ENCODE measurements around the gene EFCAB7. TPM values are rescaled to one million over a fixed set of nuclear protein-coding genes. Genes with fewer than 3 reads are reported as not detected.
A peak's percentile ranks its signal among the peaks of the same experiment; 100 is the strongest.

The EFCAB7 gene
- total RNA-seq, 1 donor from 2014 or later, result 3.7 TPM

GRCh38 chr1:63593886-63594605 is 70.7 kb downstream of the EFCAB7 start:
- H3K9me3 Mint-ChIP-seq (ENCODE audit: unreplicated experiment), result no peaks in the 10 kb centered on the region
- H3K9ac ChIP-seq (ENCODE audit: low read length), result peak overlapping the region; percentile 83
- H2AFZ ChIP-seq (ENCODE audit: low read depth, low read length), result peak overlapping the region; percentile 96
- peaks cover 9% of the 10 kb centered on the region for H4K20me1 ChIP-seq (ENCODE audit: insufficient read depth, low read length)
- DNase-seq (ENCODE audit: low read depth) (peak; percentile 66), FAIRE-seq (no peak)
- TF ChIP-seq, protein P1, sequence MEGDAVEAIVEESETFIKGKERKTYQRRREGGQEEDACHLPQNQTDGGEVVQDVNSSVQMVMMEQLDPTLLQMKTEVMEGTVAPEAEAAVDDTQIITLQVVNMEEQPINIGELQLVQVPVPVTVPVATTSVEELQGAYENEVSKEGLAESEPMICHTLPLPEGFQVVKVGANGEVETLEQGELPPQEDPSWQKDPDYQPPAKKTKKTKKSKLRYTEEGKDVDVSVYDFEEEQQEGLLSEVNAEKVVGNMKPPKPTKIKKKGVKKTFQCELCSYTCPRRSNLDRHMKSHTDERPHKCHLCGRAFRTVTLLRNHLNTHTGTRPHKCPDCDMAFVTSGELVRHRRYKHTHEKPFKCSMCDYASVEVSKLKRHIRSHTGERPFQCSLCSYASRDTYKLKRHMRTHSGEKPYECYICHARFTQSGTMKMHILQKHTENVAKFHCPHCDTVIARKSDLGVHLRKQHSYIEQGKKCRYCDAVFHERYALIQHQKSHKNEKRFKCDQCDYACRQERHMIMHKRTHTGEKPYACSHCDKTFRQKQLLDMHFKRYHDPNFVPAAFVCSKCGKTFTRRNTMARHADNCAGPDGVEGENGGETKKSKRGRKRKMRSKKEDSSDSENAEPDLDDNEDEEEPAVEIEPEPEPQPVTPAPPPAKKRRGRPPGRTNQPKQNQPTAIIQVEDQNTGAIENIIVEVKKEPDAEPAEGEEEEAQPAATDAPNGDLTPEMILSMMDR (IDR thresholded peaks at IDR 0.05; ENCODE audit: insufficient read depth, low read depth, low read length), result no peak
- TF ChIP-seq EZH2 (IDR thresholded peaks at IDR 0.05; ENCODE audit: insufficient read depth, low read length), result no peak
- no peaks in the 10 kb centered on the region for H3K36me3 Mint-ChIP-seq (ENCODE audit: low read depth, unreplicated experiment)
- no peaks in the 10 kb centered on the region for H3K27me3 ChIP-seq (ENCODE audit: insufficient read depth, low read length)
- H3K27ac ChIP-seq (ENCODE audit: low read depth, low read length), result peak overlapping the region; percentile 64
- H3K79me2 ChIP-seq (ENCODE audit: insufficient read depth, low read length), result no peaks in the 10 kb centered on the region
- H3K9me3 ChIP-seq (ENCODE audit: insufficient read depth, low read depth, low read length), result no peaks in the 10 kb centered on the region
- peaks cover 4% of the 10 kb centered on the region for H3K4me1 ChIP-seq (ENCODE audit: insufficient read depth, low read length)
- no peaks in the 10 kb centered on the region for H3K27me3 Mint-ChIP-seq (ENCODE audit: low read depth, unreplicated experiment)
- H3K4me3 Mint-ChIP-seq (ENCODE audit: unreplicated experiment), result peak overlapping the region; percentile 94
- H3K4me2 ChIP-seq (ENCODE audit: low read length), result peak overlapping the region; percentile 94
- peak overlapping the region; percentile 74 for H3K4me3 ChIP-seq (ENCODE audit: insufficient read depth, low read depth, low read length)
- no peaks in the 10 kb centered on the region for H3K4me1 Mint-ChIP-seq (ENCODE audit: low read depth, unreplicated experiment)
- peak overlapping the region; percentile 77 for H3K27ac Mint-ChIP-seq (ENCODE audit: unreplicated experiment)
- H3K36me3 ChIP-seq (ENCODE audit: insufficient read depth, low read length), result no peaks in the 10 kb centered on the region

DNA sequence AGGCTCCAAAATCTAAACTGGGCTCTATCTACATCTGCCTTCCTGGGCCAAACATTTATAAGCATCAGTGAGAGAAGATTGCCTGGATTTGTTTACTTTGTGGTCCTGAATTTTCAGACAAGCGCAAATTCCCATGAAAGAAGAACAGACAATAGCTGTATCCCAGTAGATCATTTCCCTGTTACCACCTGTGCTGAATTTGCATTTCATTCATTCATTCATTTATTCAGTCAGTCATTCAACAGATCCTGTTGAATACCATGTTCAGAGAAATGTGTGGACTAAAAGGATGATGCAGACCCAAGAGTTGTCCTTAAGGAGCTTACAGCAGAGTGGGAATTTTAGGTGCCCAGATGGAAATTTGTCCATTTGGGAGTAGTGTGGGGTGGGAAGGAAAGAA is 72.1 kb downstream of the EFCAB7 start:
- no peak for DNase-seq (ENCODE audit: low read depth)
- Histone ChIP-seq H3K79me2 (ENCODE audit: insufficient read depth, low read length) (no peaks in the 10 kb centered on the region), H3K9me3 (ENCODE audit: insufficient read depth, low read depth, low read length) (no peaks in the 10 kb centered on the region), H3K4me2 (ENCODE audit: low read length) (no peak overlapping the region), H3K27me3 (ENCODE audit: insufficient read depth, low read length) (no peaks in the 10 kb centered on the region), H2AFZ (ENCODE audit: low read depth, low read length) (no peak overlapping the region), H4K20me1 (ENCODE audit: insufficient read depth, low read length) (peaks cover 9% of the 10 kb centered on the region), H3K4me3 (ENCODE audit: insufficient read depth, low read depth, low read length) (no peak overlapping the region), H3K27ac (ENCODE audit: low read depth, low read length) (no peak overlapping the region), H3K9ac (ENCODE audit: low read length) (no peak overlapping the region), H3K36me3 (ENCODE audit: insufficient read depth, low read length) (no peaks in the 10 kb centered on the region), H3K4me1 (ENCODE audit: insufficient read depth, low read length) (peaks cover 4% of the 10 kb centered on the region)
- TF ChIP-seq EZH2 (IDR thresholded peaks at IDR 0.05; ENCODE audit: insufficient read depth, low read length), result no peak
- TF ChIP-seq, protein P1 (IDR thresholded peaks at IDR 0.05; ENCODE audit: insufficient read depth, low read depth, low read length), result no peak
- Mint-ChIP-seq H3K9me3 (ENCODE audit: unreplicated experiment) (no peaks in the 10 kb centered on the region), H3K27me3 (ENCODE audit: low read depth, unreplicated experiment) (no peaks in the 10 kb centered on the region), H3K4me3 (ENCODE audit: unreplicated experiment) (peak overlapping the region; percentile 62), H3K4me1 (ENCODE audit: low read depth, unreplicated experiment) (no peaks in the 10 kb centered on the region), H3K27ac (ENCODE audit: unreplicated experiment) (no peak overlapping the region), H3K36me3 (ENCODE audit: low read depth, unreplicated experiment) (no peaks in the 10 kb centered on the region)
- FAIRE-seq, result no peak

DNA sequence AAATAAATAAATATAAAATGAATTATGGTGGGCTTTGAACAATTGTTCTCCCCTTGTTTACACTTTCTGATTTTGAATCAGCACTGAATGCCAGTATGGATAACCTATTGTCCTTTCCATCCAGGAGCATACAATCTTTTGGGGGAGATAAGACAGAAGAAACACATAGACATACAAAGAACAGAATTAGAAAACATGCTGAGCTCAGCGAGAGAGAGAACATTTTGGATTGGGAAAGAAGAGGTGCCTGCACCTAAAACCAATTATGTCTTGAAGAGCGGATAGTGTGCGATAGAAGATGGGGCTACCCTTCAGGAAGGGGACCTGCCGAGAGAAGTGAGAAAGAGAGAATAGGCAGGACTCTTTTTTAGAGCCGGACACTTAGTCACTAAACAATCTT is 76.5 kb downstream of the EFCAB7 start:
- FAIRE-seq (no peak), DNase-seq (ENCODE audit: low read depth) (no peak)
- Histone ChIP-seq H3K79me2 (ENCODE audit: insufficient read depth, low read length) (no peaks in the 10 kb centered on the region), H4K20me1 (ENCODE audit: insufficient read depth, low read length) (peaks cover 24% of the 10 kb centered on the region), H3K4me2 (ENCODE audit: low read length) (no peak overlapping the region), H3K9me3 (ENCODE audit: insufficient read depth, low read depth, low read length) (no peaks in the 10 kb centered on the region), H3K4me1 (ENCODE audit: insufficient read depth, low read length) (no peaks in the 10 kb centered on the region), H3K4me3 (ENCODE audit: insufficient read depth, low read depth, low read length) (no peak overlapping the region), H3K36me3 (ENCODE audit: insufficient read depth, low read length) (no peaks in the 10 kb centered on the region), H3K9ac (ENCODE audit: low read length) (no peak overlapping the region), H3K27me3 (ENCODE audit: insufficient read depth, low read length) (no peaks in the 10 kb centered on the region), H3K27ac (ENCODE audit: low read depth, low read length) (no peak overlapping the region), H2AFZ (ENCODE audit: low read depth, low read length) (no peak overlapping the region)
- H3K4me1 Mint-ChIP-seq (ENCODE audit: low read depth, unreplicated experiment), result peaks cover 2% of the 10 kb centered on the region
- H3K9me3 Mint-ChIP-seq (ENCODE audit: unreplicated experiment), result no peaks in the 10 kb centered on the region
- no peaks in the 10 kb centered on the region for H3K36me3 Mint-ChIP-seq (ENCODE audit: low read depth, unreplicated experiment)
- no peak for TF ChIP-seq EZH2 (IDR thresholded peaks at IDR 0.05; ENCODE audit: insufficient read depth, low read length)
- TF ChIP-seq, protein P1 (IDR thresholded peaks at IDR 0.05; ENCODE audit: insufficient read depth, low read depth, low read length), result no peak
- H3K27me3 Mint-ChIP-seq (ENCODE audit: low read depth, unreplicated experiment), result no peaks in the 10 kb centered on the region
- H3K27ac Mint-ChIP-seq (ENCODE audit: unreplicated experiment), result no peak overlapping the region
- no peak overlapping the region for H3K4me3 Mint-ChIP-seq (ENCODE audit: unreplicated experiment)

Measured in astrocyte (in vitro differentiated cells and primary cell).